Measurements from ENCODE around the gene DDX4.

DDX4 gene

GRCh38 chr5:55821731-55822512, 84.1 kb downstream of the DDX4 start:
- peak; percentile 39 for DNase-seq (ENCODE audit: low read depth, low spot score)

GRCh38 chr5:55823151-55823796, 85.4 kb downstream of the DDX4 start:
- DNase-seq (ENCODE audit: low read depth, low spot score), result no peak

GRCh38 chr5:55829956-55830355, 92.1 kb downstream of the DDX4 start:
- no peak for DNase-seq (ENCODE audit: low read depth, low spot score)

GRCh38 chr5:55832446-55832845, 94.6 kb downstream of the DDX4 start:
- no peak for DNase-seq (ENCODE audit: low read depth, low spot score)

- no peak for DNase-seq (ENCODE audit: low read depth, low spot score)
These were observed 98.3 kb downstream of the DDX4 start for GRCh38 chr5:55836191-55836590.

GRCh38 chr5:55841976-55842375, 104.1 kb downstream of the DDX4 start:
- no peak for DNase-seq (ENCODE audit: low read depth, low spot score)

- DNase-seq (ENCODE audit: low read depth, low spot score), result no peak
These were observed 110.0 kb downstream of the DDX4 start for GRCh38 chr5:55847837-55848236.

- no peak for DNase-seq (ENCODE audit: low read depth, low spot score)
These were observed 110.9 kb downstream of the DDX4 start for GRCh38 chr5:55848783-55849182.

- DNase-seq (ENCODE audit: low read depth, low spot score), result no peak
These were observed 113.2 kb downstream of the DDX4 start, which contains the start of gene IL31RA for GRCh38 chr5:55850839-55851674. Gene IL31RA (plus strand): TSS chr5:55851357. CDS start chr5:55851571, 214 bp downstream.

GRCh38 chr5:55851675-55851979, 113.8 kb downstream of the DDX4 start:
- no peak for DNase-seq (ENCODE audit: low read depth, low spot score)

- DNase-seq (ENCODE audit: low read depth, low spot score), result no peak
These were observed 114.6 kb downstream of the DDX4 start for GRCh38 chr5:55852503-55852902.

- no peak for DNase-seq (ENCODE audit: low read depth, low spot score)
These were observed 115.3 kb downstream of the DDX4 start for GRCh38 chr5:55853041-55853670.

- no peak for DNase-seq (ENCODE audit: low read depth, low spot score)
These were observed 116.0 kb downstream of the DDX4 start for GRCh38 chr5:55853818-55854217.

- no peak for DNase-seq (ENCODE audit: low read depth, low spot score)
These were observed 117.6 kb downstream of the DDX4 start for GRCh38 chr5:55855509-55855908.

- DNase-seq (ENCODE audit: low read depth, low spot score), result no peak
These were observed 118.8 kb downstream of the DDX4 start for GRCh38 chr5:55856516-55857246.

- DNase-seq (ENCODE audit: low read depth, low spot score), result no peak
These were observed 119.4 kb downstream of the DDX4 start for GRCh38 chr5:55857247-55857640.

- DNase-seq (ENCODE audit: low read depth, low spot score), result no peak
These were observed 120.2 kb downstream of the DDX4 start for GRCh38 chr5:55858104-55858503.

- DNase-seq (ENCODE audit: low read depth, low spot score), result no peak
These were observed 122.4 kb downstream of the DDX4 start for GRCh38 chr5:55860288-55860687.

GRCh38 chr5:55860709-55861108, 122.8 kb downstream of the DDX4 start:
- no peak for DNase-seq (ENCODE audit: low read depth, low spot score)

GRCh38 chr5:55864606-55865541, 127.0 kb downstream of the DDX4 start:
- no peak for DNase-seq (ENCODE audit: low read depth, low spot score)
